Measurements from ENCODE around the gene APOBEC3G.

GRCh38 chr22:39115570-39115969 lies 38.5 kb downstream of the APOBEC3G start:
- no peak for TF ChIP-seq DPF2 (IDR thresholded peaks at IDR 0.05)
- TF ChIP-seq MYC (IDR thresholded peaks at IDR 0.05; ENCODE audit: insufficient read depth, insufficient read length, insufficient replicate concordance, low read length, severe bottlenecking) = no peak
- TF ChIP-seq NFIC (IDR thresholded peaks at IDR 0.05; ENCODE audit: low read depth, low read length) = 0 out of 2 replicates have a peak, but pooled peaks have one; percentile 2
- no peak for TF ChIP-seq BCL3 (IDR thresholded peaks at IDR 0.05; ENCODE audit: borderline replicate concordance, insufficient read depth, low read depth, low read length, poor library complexity, severe bottlenecking)
- no peak for TF ChIP-seq CTCF (IDR thresholded peaks at IDR 0.05 in 2 of 3, conservative IDR thresholded peaks at IDR 0.05 in 1 of 3; ENCODE audit: control insufficient read depth in 2 of 3, extremely low read depth in 1 of 3, insufficient read depth in 1 of 3, low read depth in 3 of 3, low read length in 3 of 3)
- TF ChIP-seq GABPA (IDR thresholded peaks at IDR 0.05; ENCODE audit: low read depth) = no peak
- TF ChIP-seq ATF3 (IDR thresholded peaks at IDR 0.05; ENCODE audit: borderline replicate concordance, extremely low read depth, low read depth, low read length) = no peak
- TF ChIP-seq TAF1 (IDR thresholded peaks at IDR 0.05; ENCODE audit: borderline replicate concordance, low read depth, low read length) = no peak
- no peak for TF ChIP-seq SUPT20H (IDR thresholded peaks at IDR 0.05; ENCODE audit: borderline replicate concordance, control insufficient read depth, low read depth, low read length)
- no peak for TF ChIP-seq JUND (IDR thresholded peaks at IDR 0.05; ENCODE audit: low read depth, low read length)
- no peak for TF ChIP-seq EZH2 (IDR thresholded peaks at IDR 0.05; ENCODE audit: borderline replicate concordance, control insufficient read depth, low read depth, low read length)
- TF ChIP-seq POLR2AphosphoS5 (IDR thresholded peaks at IDR 0.05; ENCODE audit: low read length) = no peak
